AG04450 (cell line): ENCODE data around the gene CHST12. TPM values are rescaled to one million over a fixed set of nuclear protein-coding genes. Genes with fewer than 3 reads are reported as not detected.

ENCODE experiments used
- CTCF ChIA-PET: fragments of 300-600, 350-600 bp; formaldehyde crosslinking; extraction: SDS; loops from one replicate; lab custom pipeline; 2022; ENCODE audit warnings: antibody characterized with exemption, inconsistent platforms; lab: Charles Lee
- POLR2A ChIA-PET: fragments of 350-600 bp; formaldehyde crosslinking; extraction: SDS; loops from one replicate; lab custom pipeline; 2021; ENCODE audit warnings: antibody characterized with exemption, inconsistent platforms; lab: Yijun Ruan, JAX
- DNase-seq: peaks from one replicate; pipeline ENCODE4 v3.0.0-alpha.2; 2011; ENCODE audit warnings: low read depth, low spot score
- H3K27ac ChIP-seq: one replicate; pipeline ENCODE4 v1.5.1; 2012; ENCODE audit warnings: low read depth, low read length, control low read depth
- H3K27me3 ChIP-seq: one replicate; pipeline ENCODE4 v1.6.0; 2012; ENCODE audit warnings: low read length; ENCODE audit not compliant: control insufficient read depth, insufficient read depth
- H3K4me3 ChIP-seq: 2 replicates; pipeline ENCODE4 v1.5.1; 2011; ENCODE audit warnings: mild to moderate bottlenecking, low read depth, low read length, control low read depth
- H3K9me3 ChIP-seq: 2 replicates; pipeline ENCODE4 v1.5.1; 2012; ENCODE audit warnings: low read length; ENCODE audit not compliant: control insufficient read depth, insufficient read depth
- CTCF ChIP-seq: IDR thresholded peaks from 2 replicates; pipeline ENCODE4 v1.5.1; 2011; ENCODE audit warnings: low read depth, low read length, control low read depth, inconsistent platforms
- polyA plus RNA-seq: library from polyadenylated mRNA; depleted of rRNA; stranded (reverse); fragments of >200 nt; gene quantifications from 2 replicates; pipeline ENCODE4 v1.2.3, GENCODE V29; 2011

CHST12 gene
- polyA plus RNA-seq, 1 experiment, result 8.7 TPM

- Histone ChIP-seq H3K4me3 (no peak overlapping the region), H3K27me3 (peaks cover 5% of the 10 kb centered on the region), H3K9me3 (peaks cover 12% of the 10 kb centered on the region), H3K27ac (no peak overlapping the region)
- ChIA-PET CTCF (interaction anchor here (1.0 to 3.4 kb wide), 3 partner anchors 9 to 42 kb away, joined by 3 to 18 read pairs (median 4); no protein-coding TSS in a partner anchor), POLR2A (interaction anchor here (0.6 kb wide), 1 partner anchor 22 kb away, joined by 4 read pairs; no protein-coding TSS in a partner anchor)
- no peak for TF ChIP-seq CTCF
- no peak for DNase-seq
These were observed 75.4 kb downstream of the CHST12 start for GRCh38 chr7:2478800-2479199.

- CTCF ChIA-PET, result interaction anchor here (1.0 to 3.4 kb wide), 3 partner anchors 9 to 41 kb away, joined by 3 to 18 read pairs (median 4); no protein-coding TSS in a partner anchor
- POLR2A ChIA-PET, result interaction anchor here (0.6 kb wide), 1 partner anchor 21 kb away, joined by 4 read pairs; no protein-coding TSS in a partner anchor
- H3K4me3 ChIP-seq, result no peak overlapping the region
- peaks cover 8% of the 10 kb centered on the region for H3K27me3 ChIP-seq
- no peak for TF ChIP-seq CTCF
- DNase-seq, result no peak
- H3K27ac ChIP-seq, result no peak overlapping the region
- peaks cover 12% of the 10 kb centered on the region for H3K9me3 ChIP-seq
These were observed 76.1 kb downstream of the CHST12 start for GRCh38 chr7:2479276-2480069.

- POLR2A ChIA-PET, result interaction anchor here (0.6 kb wide), 1 partner anchor 621 kb away, joined by 3 read pairs; no protein-coding TSS in a partner anchor
- peaks cover 9% of the 10 kb centered on the region for H3K27me3 ChIP-seq
- no peak for TF ChIP-seq CTCF
- peaks cover 12% of the 10 kb centered on the region for H3K9me3 ChIP-seq
- H3K27ac ChIP-seq, result no peak overlapping the region
- DNase-seq, result no peak
- CTCF ChIA-PET, result interaction anchor here (3.4 kb wide), 1 partner anchor 10 kb away, joined by 18 read pairs; no protein-coding TSS in a partner anchor
- H3K4me3 ChIP-seq, result no peak overlapping the region
These were observed 76.6 kb downstream of the CHST12 start for GRCh38 chr7:2480070-2480408.

- H3K27ac ChIP-seq, result no peak overlapping the region
- DNase-seq, result no peak
- peaks cover 12% of the 10 kb centered on the region for H3K9me3 ChIP-seq
- no peak overlapping the region for H3K4me3 ChIP-seq
- POLR2A ChIA-PET, result no interaction called here
- TF ChIP-seq CTCF, result no peak
- H3K27me3 ChIP-seq, result peaks cover 9% of the 10 kb centered on the region
- CTCF ChIA-PET, result interaction anchor here (0.7 to 3.4 kb wide), 2 partner anchors 11 to 31 kb away, joined by 3 to 18 read pairs; no protein-coding TSS in a partner anchor
These were observed 77.8 kb downstream of the CHST12 start for GRCh38 chr7:2481195-2481594.
